Panc1 (cell line): ENCODE measurements around the gene SERTAD2. TPM values are rescaled to one million over a fixed set of nuclear protein-coding genes. Genes with fewer than 3 reads are reported as not detected.

Source experiments
- ATAC-seq: fragments of 200-7000 bp; cut with Tn5 transposase; 2 replicates; pipeline ENCODE4 v1.9.1; 2020; ENCODE audit warnings: mild to moderate bottlenecking, moderate library complexity
- BruUV-seq: library from RNA; stranded (reverse); fragments of 400-500 nt; replicated peaks from 2 replicates; lab custom pipeline; 2021; lab: Mats Ljungman, UMichigan
- CTCF ChIA-PET: fragments of 300-600 bp; sonication (Branson Sonifier 250); formaldehyde crosslinking; loops from one replicate; lab custom pipeline; 2022; ENCODE audit warnings: antibody characterized with exemption; lab: Charles Lee
- POLR2A ChIA-PET: fragments of 300-600 bp; sonication (Branson Sonifier 250); formaldehyde crosslinking; loops from one replicate; lab custom pipeline; 2022; ENCODE audit warnings: antibody characterized with exemption; lab: Charles Lee
- DNase-seq: peaks from one replicate; pipeline ENCODE4 v3.0.0-alpha.2; 2010; ENCODE audit warnings: low read depth, low spot score
- H3K27ac ChIP-seq: 2 replicates; pipeline ENCODE4 v1.5.1; 2011; ENCODE audit warnings: mild to moderate bottlenecking, low read length, inconsistent platforms
- H3K27me3 ChIP-seq: fragments of 200-500 bp; sonication (Bioruptor generic); 2 replicates; pipeline ENCODE4 v1.6.0; 2014; ENCODE audit warnings: low read length, inconsistent platforms; ENCODE audit not compliant: control insufficient read depth, insufficient read depth
- H3K36me3 ChIP-seq: fragments of 200-500 bp; sonication (Bioruptor generic); 2 replicates; pipeline ENCODE4 v1.5.1; 2014; ENCODE audit warnings: inconsistent platforms, mild to moderate bottlenecking, low read length, moderate library complexity; ENCODE audit not compliant: control insufficient read depth, insufficient read depth
- H3K4me1 ChIP-seq: 2 replicates; pipeline ENCODE4 v1.5.1; 2011; ENCODE audit warnings: inconsistent platforms, mild to moderate bottlenecking, low read length, moderate library complexity; ENCODE audit not compliant: control insufficient read depth, insufficient read depth
- H3K4me3 ChIP-seq, 2 experiments: 2 replicates each; pipeline ENCODE4 v1.5.1; 2011 to 2012; ENCODE audit warnings: low read depth in 2 of 2, low read length in 2 of 2, mild to moderate bottlenecking in 2 of 2, inconsistent platforms in 1 of 2, moderate library complexity in 1 of 2
- H3K9me3 ChIP-seq: fragments of 200-500 bp; sonication (Bioruptor generic); 2 replicates; pipeline ENCODE4 v1.5.1; 2014; ENCODE audit warnings: low read depth, mild to moderate bottlenecking, inconsistent platforms, low read length, moderate library complexity; ENCODE audit not compliant: control insufficient read depth, insufficient read depth
- POLR2AphosphoS5 ChIP-seq: IDR thresholded peaks from 2 replicates; pipeline ENCODE4 v1.6.1; 2012; ENCODE audit warnings: mild to moderate bottlenecking, low read depth, low read length, moderate library complexity
- SIN3A ChIP-seq: IDR thresholded peaks from 2 replicates; pipeline ENCODE4 v1.6.1; 2012; ENCODE audit warnings: low read depth, mild to moderate bottlenecking, low read length, moderate library complexity, borderline replicate concordance; ENCODE audit not compliant: insufficient read depth
- TCF7L2 ChIP-seq: IDR thresholded peaks from 2 replicates; pipeline ENCODE4 v1.6.1; 2011; ENCODE audit warnings: mild to moderate bottlenecking, low read depth, low read length, inconsistent platforms
- in situ Hi-C: cut with HindIII; loops from 2 replicates; pipeline ENCODE4 v1.10.0; 2016; ENCODE audit warnings: low sequenced_read_pairs, low pct_unique_long_range_greater_than_20kb
- intact Hi-C: fragments of 100-400 bp; cut with micrococcal nuclease; formaldehyde crosslinking; loops from one replicate; pipeline ENCODE4 v1.10.0; 2022; ENCODE audit not compliant: unreplicated experiment
- total RNA-seq: library from RNA; stranded (reverse); gene quantifications from one replicate; pipeline ENCODE4 v1.2.1, GENCODE V29; 2021; ENCODE audit not compliant: unreplicated experiment
- TF ChIP-seq, protein P1 (sequence below): fragments of 450-650 bp; IDR thresholded peaks from 2 replicates; pipeline ENCODE4 v1.5.1; 2017; ENCODE audit warnings: mild to moderate bottlenecking
- TF ChIP-seq, protein P2 (sequence below), 2 experiments: IDR thresholded peaks; 2 replicates each; pipeline ENCODE4 v1.6.1; 2011 to 2012; ENCODE audit warnings: low read depth in 2 of 2, control low read depth in 1 of 2, low read length in 1 of 2, mild to moderate bottlenecking in 1 of 2, moderate library complexity in 1 of 2; ENCODE audit not compliant: insufficient read depth in 1 of 2

Gene SERTAD2
- total RNA-seq, 1 experiment from 2014 or later, result 24.3 TPM

DNA sequence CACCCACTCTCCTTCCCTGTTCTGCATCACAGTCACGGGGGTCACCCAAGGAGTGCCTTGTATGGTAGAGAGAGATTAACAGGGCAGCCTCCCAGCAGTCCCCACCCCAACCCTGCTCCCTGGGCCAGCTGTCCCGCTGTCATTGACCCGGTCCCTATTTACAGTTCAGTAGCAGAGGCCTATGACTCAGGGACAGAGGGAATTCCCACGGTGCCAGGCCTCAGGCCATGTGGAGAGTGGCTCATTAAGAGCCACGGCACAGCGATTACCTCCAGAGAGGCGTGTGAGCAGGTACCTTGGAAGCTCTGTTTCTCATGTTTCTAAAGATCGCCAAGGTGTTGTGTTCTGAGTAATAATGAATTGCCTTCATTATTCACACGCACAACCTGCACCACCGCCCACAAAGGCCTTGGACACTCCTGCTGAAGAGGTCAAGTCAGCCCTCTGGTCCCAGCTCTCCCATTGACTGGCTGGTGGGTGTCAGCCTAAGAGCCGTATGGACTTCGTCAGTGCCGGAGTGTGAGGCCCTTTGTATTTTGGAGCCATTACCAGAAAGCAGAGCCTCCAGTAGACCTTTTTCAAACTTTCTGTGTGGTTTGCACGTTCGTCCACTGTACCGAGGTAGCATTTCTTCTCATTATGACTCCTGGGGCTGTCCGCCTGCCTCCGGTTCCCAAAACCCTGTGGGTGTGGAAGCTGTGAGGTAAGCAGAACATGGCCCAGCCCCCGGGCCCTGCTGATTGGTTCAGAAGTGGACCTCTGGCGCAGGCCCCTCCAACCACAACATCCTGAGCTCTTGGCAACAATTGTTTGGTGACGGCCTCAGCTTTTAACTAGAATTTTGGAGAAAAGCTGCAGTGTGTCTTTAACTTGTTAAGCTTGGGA lies 47.0 kb downstream of the SERTAD2 start:
- Histone ChIP-seq H3K27ac (no peak overlapping the region), H3K4me1 (no peaks in the 10 kb centered on the region; the same call in 1 of the 2 replicates), H3K4me3 (no peak overlapping the region), H3K27me3 (no peaks in the 10 kb centered on the region), H3K9me3 (no peaks in the 10 kb centered on the region), H3K36me3 (no peaks in the 10 kb centered on the region)
- in situ Hi-C loops (no loop called here), intact Hi-C loops (no loop called here)
- POLR2A ChIA-PET, result interaction anchor here (0.8 kb wide), 1 partner anchor 252 kb away, joined by 3 read pairs; no protein-coding TSS in a partner anchor
- CTCF ChIA-PET, result interaction anchor here (0.6 kb wide), 1 partner anchor 279 kb away, joined by 4 read pairs; no protein-coding TSS in a partner anchor
- ATAC-seq, result peak; percentile 55
- BruUV-seq, result no TSS peak
- DNase-seq, result no peak
- TF ChIP-seq POLR2AphosphoS5 (no peak), SIN3A (no peak), TCF7L2 (no peak)
- TF ChIP-seq, protein P1, sequence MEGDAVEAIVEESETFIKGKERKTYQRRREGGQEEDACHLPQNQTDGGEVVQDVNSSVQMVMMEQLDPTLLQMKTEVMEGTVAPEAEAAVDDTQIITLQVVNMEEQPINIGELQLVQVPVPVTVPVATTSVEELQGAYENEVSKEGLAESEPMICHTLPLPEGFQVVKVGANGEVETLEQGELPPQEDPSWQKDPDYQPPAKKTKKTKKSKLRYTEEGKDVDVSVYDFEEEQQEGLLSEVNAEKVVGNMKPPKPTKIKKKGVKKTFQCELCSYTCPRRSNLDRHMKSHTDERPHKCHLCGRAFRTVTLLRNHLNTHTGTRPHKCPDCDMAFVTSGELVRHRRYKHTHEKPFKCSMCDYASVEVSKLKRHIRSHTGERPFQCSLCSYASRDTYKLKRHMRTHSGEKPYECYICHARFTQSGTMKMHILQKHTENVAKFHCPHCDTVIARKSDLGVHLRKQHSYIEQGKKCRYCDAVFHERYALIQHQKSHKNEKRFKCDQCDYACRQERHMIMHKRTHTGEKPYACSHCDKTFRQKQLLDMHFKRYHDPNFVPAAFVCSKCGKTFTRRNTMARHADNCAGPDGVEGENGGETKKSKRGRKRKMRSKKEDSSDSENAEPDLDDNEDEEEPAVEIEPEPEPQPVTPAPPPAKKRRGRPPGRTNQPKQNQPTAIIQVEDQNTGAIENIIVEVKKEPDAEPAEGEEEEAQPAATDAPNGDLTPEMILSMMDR, result no peak
- TF ChIP-seq, protein P2, sequence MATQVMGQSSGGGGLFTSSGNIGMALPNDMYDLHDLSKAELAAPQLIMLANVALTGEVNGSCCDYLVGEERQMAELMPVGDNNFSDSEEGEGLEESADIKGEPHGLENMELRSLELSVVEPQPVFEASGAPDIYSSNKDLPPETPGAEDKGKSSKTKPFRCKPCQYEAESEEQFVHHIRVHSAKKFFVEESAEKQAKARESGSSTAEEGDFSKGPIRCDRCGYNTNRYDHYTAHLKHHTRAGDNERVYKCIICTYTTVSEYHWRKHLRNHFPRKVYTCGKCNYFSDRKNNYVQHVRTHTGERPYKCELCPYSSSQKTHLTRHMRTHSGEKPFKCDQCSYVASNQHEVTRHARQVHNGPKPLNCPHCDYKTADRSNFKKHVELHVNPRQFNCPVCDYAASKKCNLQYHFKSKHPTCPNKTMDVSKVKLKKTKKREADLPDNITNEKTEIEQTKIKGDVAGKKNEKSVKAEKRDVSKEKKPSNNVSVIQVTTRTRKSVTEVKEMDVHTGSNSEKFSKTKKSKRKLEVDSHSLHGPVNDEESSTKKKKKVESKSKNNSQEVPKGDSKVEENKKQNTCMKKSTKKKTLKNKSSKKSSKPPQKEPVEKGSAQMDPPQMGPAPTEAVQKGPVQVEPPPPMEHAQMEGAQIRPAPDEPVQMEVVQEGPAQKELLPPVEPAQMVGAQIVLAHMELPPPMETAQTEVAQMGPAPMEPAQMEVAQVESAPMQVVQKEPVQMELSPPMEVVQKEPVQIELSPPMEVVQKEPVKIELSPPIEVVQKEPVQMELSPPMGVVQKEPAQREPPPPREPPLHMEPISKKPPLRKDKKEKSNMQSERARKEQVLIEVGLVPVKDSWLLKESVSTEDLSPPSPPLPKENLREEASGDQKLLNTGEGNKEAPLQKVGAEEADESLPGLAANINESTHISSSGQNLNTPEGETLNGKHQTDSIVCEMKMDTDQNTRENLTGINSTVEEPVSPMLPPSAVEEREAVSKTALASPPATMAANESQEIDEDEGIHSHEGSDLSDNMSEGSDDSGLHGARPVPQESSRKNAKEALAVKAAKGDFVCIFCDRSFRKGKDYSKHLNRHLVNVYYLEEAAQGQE (IDR thresholded peaks at IDR 0.05; ENCODE audit: insufficient read depth in 1 of 2, low read depth in 2 of 2, low read length in 1 of 2), result no peak

DNA sequence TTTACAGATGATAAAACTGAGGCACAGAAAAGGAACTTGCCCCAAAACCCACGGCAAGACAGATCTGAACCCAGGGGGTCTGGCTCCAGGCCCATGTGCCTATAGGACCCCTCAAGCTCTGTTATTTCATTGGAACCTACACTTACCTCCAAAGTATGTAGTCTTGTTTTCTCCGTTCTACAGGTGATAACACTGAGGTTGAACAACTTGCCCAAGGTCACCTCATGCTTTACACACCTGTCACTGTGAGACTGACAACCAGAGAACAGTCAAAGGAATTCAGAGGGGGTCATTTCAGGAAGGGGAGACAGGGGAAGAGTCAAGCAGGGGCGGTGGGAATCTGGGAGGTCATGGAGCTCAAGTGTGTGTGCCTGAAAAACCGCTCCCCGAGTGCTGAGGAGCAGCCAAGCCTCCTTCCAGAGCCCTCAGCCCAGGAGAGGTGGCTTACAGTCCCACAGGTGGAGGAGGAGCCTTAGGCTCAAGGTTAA lies 47.7 kb downstream of the SERTAD2 start:
- ChIA-PET CTCF (interaction anchor here (0.6 kb wide), 1 partner anchor 19 kb away, joined by 3 read pairs; no protein-coding TSS in a partner anchor), POLR2A (interaction anchor here (0.8 kb wide), 1 partner anchor 253 kb away, joined by 3 read pairs; no protein-coding TSS in a partner anchor)
- no peaks in the 10 kb centered on the region for H3K36me3 ChIP-seq
- no TSS peak for BruUV-seq
- no peak overlapping the region for H3K27ac ChIP-seq
- in situ Hi-C loops, result no loop called here
- no peaks in the 10 kb centered on the region; the same call in 1 of the 2 replicates for H3K4me1 ChIP-seq
- ATAC-seq (peak; percentile 27), DNase-seq (no peak)
- no peak overlapping the region for H3K4me3 ChIP-seq
- no peaks in the 10 kb centered on the region for H3K9me3 ChIP-seq
- TF ChIP-seq POLR2AphosphoS5, result no peak
- TF ChIP-seq, protein P1, result no peak
- no peak for TF ChIP-seq TCF7L2
- TF ChIP-seq, protein P2 (IDR thresholded peaks at IDR 0.05; ENCODE audit: insufficient read depth in 1 of 2, low read depth in 2 of 2, low read length in 1 of 2), result no peak
- TF ChIP-seq SIN3A, result no peak
- intact Hi-C loops, result no loop called here
- H3K27me3 ChIP-seq, result no peaks in the 10 kb centered on the region
